ENCODE data around the gene SOX6.

DNA sequence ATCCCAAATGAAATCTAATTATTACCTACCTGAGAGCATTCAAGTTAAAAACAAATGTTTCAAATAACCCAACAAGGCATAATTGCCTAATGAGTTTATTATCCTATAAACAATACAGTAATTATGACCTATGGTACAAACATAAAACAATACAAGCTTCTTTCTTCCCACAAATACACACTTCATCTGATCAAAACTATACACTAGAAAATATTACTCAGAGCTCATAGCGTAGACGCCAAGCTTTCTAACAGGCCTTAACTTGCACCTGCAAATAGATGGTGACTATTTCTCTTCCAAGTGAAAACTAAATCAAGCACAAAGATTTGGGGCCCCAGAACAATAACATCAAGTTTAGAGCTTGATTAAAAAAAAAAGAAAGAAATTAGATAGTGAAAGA lies 78.1 kb downstream of the SOX6 start:
- TF ChIP-seq EZH2 (IDR thresholded peaks at IDR 0.05; ENCODE audit: low read depth) = no peak
- TF ChIP-seq, protein P1, sequence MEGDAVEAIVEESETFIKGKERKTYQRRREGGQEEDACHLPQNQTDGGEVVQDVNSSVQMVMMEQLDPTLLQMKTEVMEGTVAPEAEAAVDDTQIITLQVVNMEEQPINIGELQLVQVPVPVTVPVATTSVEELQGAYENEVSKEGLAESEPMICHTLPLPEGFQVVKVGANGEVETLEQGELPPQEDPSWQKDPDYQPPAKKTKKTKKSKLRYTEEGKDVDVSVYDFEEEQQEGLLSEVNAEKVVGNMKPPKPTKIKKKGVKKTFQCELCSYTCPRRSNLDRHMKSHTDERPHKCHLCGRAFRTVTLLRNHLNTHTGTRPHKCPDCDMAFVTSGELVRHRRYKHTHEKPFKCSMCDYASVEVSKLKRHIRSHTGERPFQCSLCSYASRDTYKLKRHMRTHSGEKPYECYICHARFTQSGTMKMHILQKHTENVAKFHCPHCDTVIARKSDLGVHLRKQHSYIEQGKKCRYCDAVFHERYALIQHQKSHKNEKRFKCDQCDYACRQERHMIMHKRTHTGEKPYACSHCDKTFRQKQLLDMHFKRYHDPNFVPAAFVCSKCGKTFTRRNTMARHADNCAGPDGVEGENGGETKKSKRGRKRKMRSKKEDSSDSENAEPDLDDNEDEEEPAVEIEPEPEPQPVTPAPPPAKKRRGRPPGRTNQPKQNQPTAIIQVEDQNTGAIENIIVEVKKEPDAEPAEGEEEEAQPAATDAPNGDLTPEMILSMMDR (conservative IDR thresholded peaks at IDR 0.05) = no peak
